Astrocyte (in vitro differentiated cells and primary cell): ENCODE results near the gene PRR22.

Experiments
- CTCF ChIP-seq: IDR thresholded peaks from 2 replicates; pipeline ENCODE4 v1.5.1; 2011; ENCODE audit warnings: low read depth, mild to moderate bottlenecking, inconsistent platforms, low read length, moderate library complexity; ENCODE audit not compliant: insufficient read depth
- EZH2 ChIP-seq: IDR thresholded peaks from 2 replicates; pipeline ENCODE4 v1.6.1; 2012; ENCODE audit warnings: mild to moderate bottlenecking, low read length, inconsistent platforms; ENCODE audit not compliant: insufficient read depth

DNA sequence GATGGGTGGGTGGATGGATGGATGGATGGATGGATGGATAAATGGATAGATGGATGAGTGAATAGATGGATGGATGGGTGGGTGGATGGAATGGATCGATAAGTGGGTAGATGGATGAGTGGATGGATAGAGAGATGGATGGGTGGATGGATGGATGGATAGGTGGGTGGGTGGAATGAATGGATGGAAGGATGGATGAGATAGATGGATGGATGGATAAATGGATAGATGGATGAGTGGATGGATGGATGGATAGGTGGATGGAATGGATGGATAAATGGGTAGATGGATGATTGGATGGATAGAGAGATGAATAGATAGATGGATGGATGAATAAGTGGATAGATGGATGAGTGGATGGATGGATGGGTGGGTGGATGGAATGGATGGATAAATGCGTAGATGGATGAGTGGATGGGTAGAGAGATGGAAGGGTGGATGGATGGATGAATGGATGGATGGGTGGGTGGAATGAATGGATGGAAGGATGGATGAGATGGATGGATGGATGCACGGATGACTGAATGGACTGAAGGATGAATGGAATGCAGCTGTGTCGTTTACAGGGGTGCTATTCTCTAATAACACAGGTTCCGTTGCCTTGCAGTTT is 21.8 kb downstream of the PRR22 start:
- TF ChIP-seq CTCF (no peak), EZH2 (no peak)
